Urothelium cell line (cell line): Measurements from ENCODE around the gene PLA2G6.

ENCODE experiments used
- DNase-seq: peaks from one replicate; pipeline ENCODE4 v3.0.0; 2011; ENCODE audit warnings: low spot score, mixed read lengths
- FAIRE-seq: peaks from 2 replicates; lab custom pipeline; 2011; peaks lifted over from hg19 to GRCh38; lab: Jason Lieb, UNC

Gene PLA2G6

DNA sequence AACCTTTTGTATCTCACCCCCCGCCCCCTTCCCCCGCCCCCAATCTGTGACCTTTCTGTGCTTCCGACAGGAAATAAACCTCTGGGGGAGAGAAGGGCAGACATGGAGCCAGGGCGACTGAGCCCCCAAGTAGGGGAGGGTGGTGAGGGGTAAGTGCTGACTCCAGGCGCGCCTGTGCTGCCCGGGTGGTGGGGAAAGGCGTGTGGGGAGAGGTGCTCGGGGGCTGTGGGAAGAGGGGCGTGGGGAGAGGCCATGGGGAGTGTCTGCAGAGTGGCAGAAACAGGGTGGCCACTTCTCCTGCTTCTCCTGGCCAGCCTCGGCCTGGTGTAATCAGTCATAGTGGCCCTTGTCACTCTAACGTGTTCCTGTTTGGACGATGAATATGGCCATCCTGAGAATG, 105.7 kb downstream of the PLA2G6 start:
- FAIRE-seq (no peak), DNase-seq (no peak)

- FAIRE-seq: no peak
- DNase-seq: no peak
These were observed 106.4 kb downstream of the PLA2G6 start for GRCh38 chr22:38075105-38075825.

- no peak for FAIRE-seq
- no peak for DNase-seq
These were observed 107.2 kb downstream of the PLA2G6 start for GRCh38 chr22:38074181-38075104.

- FAIRE-seq (no peak), DNase-seq (no peak)
These were observed 108.2 kb downstream of the PLA2G6 start for GRCh38 chr22:38073150-38074130.

DNA sequence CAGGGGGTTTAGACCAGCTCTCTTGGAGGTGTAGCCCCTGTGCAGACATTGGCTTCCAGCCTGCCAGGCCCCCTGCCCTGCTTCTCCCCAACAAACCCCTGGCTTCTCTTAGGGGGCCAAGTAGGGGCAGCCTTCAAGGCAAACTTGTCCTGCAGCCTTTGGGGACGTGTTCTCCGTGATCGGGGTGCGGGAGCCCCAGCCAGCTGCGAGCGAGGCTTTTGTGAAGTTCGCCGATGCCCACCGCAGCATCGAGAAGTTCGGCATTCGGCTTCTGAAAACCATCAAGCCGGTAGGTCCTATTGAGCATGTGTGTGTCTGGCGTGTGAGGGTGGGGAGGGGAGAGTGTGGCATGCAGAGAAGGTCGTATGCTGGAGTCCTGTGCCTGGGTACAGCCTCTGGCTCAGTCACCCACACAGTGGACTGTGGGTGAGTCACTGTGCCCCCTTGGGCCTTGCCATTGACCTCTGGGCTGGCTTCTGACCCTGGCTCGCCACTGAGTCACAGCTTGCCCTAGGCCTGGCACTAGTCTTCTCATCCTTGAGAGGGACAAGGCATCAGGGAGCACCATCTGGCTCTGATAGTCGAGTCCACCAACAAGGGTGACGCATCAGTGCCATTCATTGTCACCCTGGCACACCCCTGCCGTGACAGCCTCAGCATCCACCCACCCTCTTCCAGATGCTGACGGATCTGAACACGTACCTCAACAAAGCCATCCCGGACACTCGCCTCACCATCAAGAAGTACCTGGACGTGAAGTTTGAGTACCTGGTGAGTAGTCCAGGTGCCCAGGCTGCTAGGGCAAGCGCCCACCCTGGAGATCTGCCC, 109.1 kb downstream of the PLA2G6 start:
- FAIRE-seq (peak; percentile 61), DNase-seq (no peak)

GRCh38 chr22:38071421-38072321, 110.0 kb downstream of the PLA2G6 start:
- no peak for DNase-seq
- no peak for FAIRE-seq

GRCh38 chr22:38070250-38070921, 111.2 kb downstream of the PLA2G6 start:
- FAIRE-seq: no peak
- DNase-seq: no peak

DNA sequence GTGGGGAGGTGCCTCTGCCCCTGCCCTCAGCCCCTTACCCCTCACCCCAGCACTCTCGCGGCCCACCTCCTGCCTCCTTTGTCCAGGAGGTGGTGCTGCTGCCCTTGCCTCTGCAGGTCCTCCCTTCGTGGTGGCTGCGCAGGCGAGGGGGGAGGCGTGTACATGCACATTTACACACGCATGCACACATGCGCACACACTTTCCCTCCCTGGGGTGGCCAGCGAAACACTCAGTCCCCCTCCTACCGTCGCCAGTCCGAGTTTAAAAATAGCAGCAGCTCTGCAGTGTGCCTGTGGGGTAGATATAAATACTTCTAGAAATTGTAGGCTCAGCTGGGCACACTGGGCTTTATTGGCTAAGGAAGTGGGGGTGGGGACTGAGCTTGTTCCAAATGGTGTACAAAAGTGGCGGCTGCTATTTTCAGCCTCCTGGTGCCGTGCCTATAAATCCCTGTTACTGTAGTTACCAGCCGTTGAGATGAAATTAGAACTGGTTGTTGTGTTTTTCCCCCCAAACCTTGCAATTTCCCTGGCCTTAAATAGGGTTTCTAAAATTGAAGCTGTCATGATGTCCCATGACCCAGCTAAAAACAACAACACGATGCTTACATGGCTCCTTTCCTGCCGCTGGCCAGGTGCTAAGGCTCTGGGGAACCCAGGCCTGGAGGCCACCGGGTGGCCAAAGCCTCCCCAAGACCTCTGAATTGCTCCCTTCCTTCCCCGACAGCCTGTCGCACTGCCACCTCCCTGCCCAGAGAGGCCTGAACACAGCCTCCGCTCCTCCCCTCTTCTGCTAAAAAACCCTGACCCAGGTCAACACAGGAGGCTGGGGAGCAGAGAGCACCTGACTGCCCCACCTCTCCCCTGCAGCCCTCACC, 112.0 kb downstream of the PLA2G6 start:
- FAIRE-seq (peak; percentile 40), DNase-seq (no peak)

GRCh38 chr22:38068641-38069371, 112.8 kb downstream of the PLA2G6 start:
- no peak for DNase-seq

DNA sequence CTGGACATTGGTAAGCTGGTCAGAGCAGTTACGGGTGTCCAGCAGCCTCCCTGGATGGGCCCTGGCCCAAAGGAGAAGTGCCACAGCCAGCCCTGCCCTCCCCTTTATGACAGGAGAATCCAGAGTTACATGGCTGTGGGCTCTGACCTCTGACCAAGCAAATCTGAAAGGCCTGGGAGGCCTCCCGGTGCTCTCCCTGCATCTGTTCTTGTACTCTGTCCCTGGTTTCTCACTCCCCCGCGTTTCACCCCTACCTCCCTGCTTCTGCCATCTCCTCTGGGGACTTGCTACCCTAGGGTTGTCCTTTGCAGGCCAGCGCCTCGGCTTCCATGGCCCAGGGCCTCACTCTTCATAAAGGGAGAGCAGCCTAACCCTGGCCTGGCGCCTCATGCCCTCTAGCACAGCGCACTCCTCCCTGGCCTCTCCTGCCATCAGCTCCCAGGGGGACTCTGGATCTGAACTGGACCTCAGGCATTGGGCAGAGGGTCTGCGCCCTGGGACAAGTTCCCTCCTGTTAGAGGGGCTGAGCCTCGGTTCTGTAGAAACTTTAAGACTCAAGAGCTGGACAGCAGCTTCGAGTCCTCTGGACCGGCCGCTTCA, 113.8 kb downstream of the PLA2G6 start:
- no peak for DNase-seq
- FAIRE-seq: no peak

More at GRCh38 chr22:38068641-38069371, 112.8 kb downstream of the PLA2G6 start:
- no peak for FAIRE-seq

DNA sequence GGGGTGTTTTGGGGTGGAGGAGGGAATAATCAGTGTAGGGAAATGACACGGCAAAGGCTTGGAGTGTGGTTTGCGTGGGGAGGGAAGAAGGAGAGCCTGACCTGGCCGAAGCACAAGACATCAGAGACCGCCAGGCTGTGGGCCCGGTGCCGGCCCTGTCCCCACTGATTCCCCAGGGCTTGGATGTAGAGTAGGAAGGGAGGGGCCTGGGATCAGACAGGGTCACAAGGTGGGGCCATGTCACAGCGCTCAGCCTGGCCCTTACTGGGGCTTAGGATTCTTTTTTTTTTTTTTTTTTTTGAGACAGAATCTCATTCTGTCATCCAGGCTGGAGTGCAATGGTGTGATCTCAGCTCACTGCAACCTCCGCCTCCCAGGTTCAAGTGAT, 114.6 kb downstream of the PLA2G6 start:
- FAIRE-seq (no peak), DNase-seq (no peak)

- DNase-seq: no peak
- no peak for FAIRE-seq
These were observed 115.1 kb downstream of the PLA2G6 start for GRCh38 chr22:38066381-38067027.

DNA sequence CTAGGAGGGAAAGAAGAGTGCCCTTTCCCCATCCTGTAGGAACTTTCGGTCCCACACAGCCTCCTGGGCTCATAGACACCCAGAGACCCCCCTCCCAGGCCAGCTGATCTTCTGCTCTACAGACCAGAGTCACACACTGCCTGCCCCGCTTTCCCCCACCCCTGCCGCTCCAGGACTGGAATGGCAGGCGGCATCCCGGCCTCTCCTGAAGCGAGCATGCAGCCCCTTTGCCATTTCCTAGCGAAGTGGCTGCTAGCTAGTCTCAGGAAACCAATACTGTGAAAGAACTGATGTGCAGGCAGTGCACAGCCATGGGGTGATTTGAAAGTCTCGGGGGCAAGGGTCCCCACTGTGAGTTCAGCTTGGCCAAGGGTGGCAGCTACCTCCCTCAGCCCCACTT, 116.1 kb downstream of the PLA2G6 start:
- FAIRE-seq: no peak
- DNase-seq: no peak

GRCh38 chr22:38062791-38063190, 118.8 kb downstream of the PLA2G6 start:
- DNase-seq (no peak), FAIRE-seq (no peak)
